HL-60/S4 (cell line): ENCODE data around the gene ETFA.
"Not testable (repeated sequence)": the region's sequence is repeated elsewhere in the genome, so short reads cannot be mapped to it uniquely, and the experiment has no call there.

Source experiments
- in situ Hi-C: fragments of 300-500 bp; cut with MboI; formaldehyde crosslinking; loops from 2 replicates; pipeline ENCODE4 v1.14.3; 2022; ENCODE audit warnings: low sequenced_read_pairs

The ETFA gene

GRCh38 chr15:76327191-76328105 is 16.2 kb upstream of the ETFA start:
- in situ Hi-C loops, result no loop called here

- in situ Hi-C loops, result no loop called here
Measured at GRCh38 chr15:76325704-76326103, 14.4 kb upstream of the ETFA start.

GRCh38 chr15:76324066-76324465 is 12.8 kb upstream of the ETFA start:
- in situ Hi-C loops, result no loop called here

GRCh38 chr15:76321602-76322001 is 10.3 kb upstream of the ETFA start:
- in situ Hi-C loops, result no loop called here

GRCh38 chr15:76321171-76321570 is 9.9 kb upstream of the ETFA start:
- in situ Hi-C loops, result no loop called here

- in situ Hi-C loops, result no loop called here
Measured at GRCh38 chr15:76320012-76320411, 8.7 kb upstream of the ETFA start.

- in situ Hi-C loops, result no loop called here
Measured at GRCh38 chr15:76313731-76314130, 2.5 kb upstream of the ETFA start.

- in situ Hi-C loops, result not testable (repeated sequence)
Measured at GRCh38 chr15:76313175-76313567, 1.9 kb upstream of the ETFA start.

GRCh38 chr15:76312540-76313174 is 1.4 kb upstream of the ETFA start:
- in situ Hi-C loops, result no loop called here

- in situ Hi-C loops, result no loop called here
Measured at GRCh38 chr15:76310475-76311099, 682 bp downstream of the ETFA start.

GRCh38 chr15:76309601-76310330 is 1.5 kb downstream of the ETFA start:
- in situ Hi-C loops, result no loop called here

- in situ Hi-C loops, result no loop called here
Measured at GRCh38 chr15:76303909-76304308, 7.4 kb downstream of the ETFA start.

- in situ Hi-C loops, result no loop called here
Measured at GRCh38 chr15:76299786-76300185, 11.5 kb downstream of the ETFA start.

GRCh38 chr15:76298986-76299385 is 12.3 kb downstream of the ETFA start:
- in situ Hi-C loops, result no loop called here

- in situ Hi-C loops, result not testable (repeated sequence)
Measured at GRCh38 chr15:76297951-76298350, 13.3 kb downstream of the ETFA start.

GRCh38 chr15:76296849-76297248 is 14.4 kb downstream of the ETFA start:
- in situ Hi-C loops, result no loop called here

- in situ Hi-C loops, result not testable (repeated sequence)
Measured at GRCh38 chr15:76294463-76294862, 16.8 kb downstream of the ETFA start.

- in situ Hi-C loops, result no loop called here
Measured at GRCh38 chr15:76293361-76293760, 17.9 kb downstream of the ETFA start.

GRCh38 chr15:76289582-76289981 is 21.7 kb downstream of the ETFA start:
- in situ Hi-C loops, result no loop called here

- in situ Hi-C loops, result no loop called here
Measured at GRCh38 chr15:76286271-76286879, 24.9 kb downstream of the ETFA start.
